Right ventricle myocardium inferior (tissue), 1 donor: ENCODE data around the gene BAIAP3. TPM values are rescaled to one million over a fixed set of nuclear protein-coding genes. Genes with fewer than 3 reads are reported as not detected.
"Not testable (repeated sequence)": the region's sequence is repeated elsewhere in the genome, so short reads cannot be mapped to it uniquely, and the experiment has no call there.

Experiments used
- ATAC-seq: fragments of 200-7000 bp; cut with Tn5 transposase; one replicate; pipeline ENCODE4 v1.9.1; 2020; ENCODE audit warnings: mild to moderate bottlenecking, moderate library complexity
- DNase-seq: peaks from one replicate; pipeline ENCODE4 v3.0.0; 2021; ENCODE audit errors: missing footprints
- intact Hi-C: fragments of 100-400 bp; cut with DNase I; formaldehyde crosslinking; loops from one replicate; pipeline ENCODE4 v1.11.0; 2022
- total RNA-seq: library from RNA; stranded (reverse); fragmentation: NEBNext Ultra II Directional; extraction: Animal tissue kit (Norgen Biotek cat#: 25700); gene quantifications from one replicate; pipeline ENCODE4 v1.2.1, GENCODE V29; 2021
- donor health status: DM: no; HTN: yes; CAD: no; lungs with severe emphysema.

BAIAP3 gene
- total RNA-seq, 1 donor from 2014 or later = 1.9 TPM

DNA sequence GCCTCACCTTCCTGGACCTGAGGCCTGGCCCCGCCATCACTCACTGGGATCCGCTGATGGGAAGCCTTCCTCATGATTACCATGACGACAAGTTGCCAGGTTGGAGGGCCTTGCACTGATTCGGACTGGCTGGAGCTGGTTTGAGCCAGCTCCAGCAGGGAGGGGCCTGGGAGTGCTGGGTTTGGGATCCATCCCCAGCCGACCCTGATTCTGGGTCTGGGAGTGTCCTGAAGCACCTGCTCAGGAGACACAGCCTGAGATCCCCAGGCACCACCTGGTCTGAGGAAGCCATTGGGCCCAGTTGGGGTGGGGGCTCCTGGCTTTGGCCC lies 5.9 kb upstream of the BAIAP3 start:
- DNase-seq (no peak), ATAC-seq (no peak)
- intact Hi-C loops = no loop called here

DNA sequence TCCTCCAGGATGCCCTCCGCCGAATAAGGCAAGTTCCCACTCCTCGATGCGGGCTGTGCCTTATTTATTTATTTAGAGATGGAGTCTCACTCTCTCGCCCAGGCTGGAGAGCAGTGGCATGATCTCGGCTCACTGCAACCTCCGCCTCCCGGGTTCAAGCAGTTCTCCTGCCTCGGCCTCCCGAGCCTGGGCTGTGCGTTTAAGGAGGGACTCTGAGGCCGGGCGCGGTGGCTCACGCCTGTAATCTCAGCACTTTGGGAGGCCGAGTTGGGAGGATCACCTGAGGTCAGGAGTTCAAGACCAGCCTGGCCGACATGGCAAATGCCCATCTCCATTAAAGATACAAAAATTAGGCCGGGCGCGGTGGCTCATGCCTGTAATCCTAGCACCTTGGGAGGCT lies 5.3 kb upstream of the BAIAP3 start:
- intact Hi-C loops, DNase-seq, ATAC-seq: not testable (repeated sequence)

DNA sequence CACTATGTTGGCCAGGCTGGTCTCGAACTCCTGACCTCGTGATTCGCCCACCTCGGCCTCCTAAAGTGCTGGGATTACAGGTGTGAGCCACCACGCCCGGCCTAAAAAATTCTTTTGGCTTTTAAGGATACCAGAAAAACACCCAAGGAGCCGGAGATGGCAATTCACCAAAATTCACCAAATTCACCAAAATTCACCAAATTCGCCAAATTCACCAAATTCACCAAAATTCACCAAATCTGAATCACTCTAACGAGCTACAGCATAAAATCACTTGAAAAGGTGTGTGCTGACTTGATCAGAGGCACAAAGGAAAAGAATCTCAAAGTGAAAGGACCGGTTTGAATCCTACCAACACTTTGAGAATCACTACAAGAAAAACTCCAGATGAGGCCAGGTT lies 4.5 kb upstream of the BAIAP3 start:
- intact Hi-C loops, ATAC-seq: not testable (repeated sequence)

DNA sequence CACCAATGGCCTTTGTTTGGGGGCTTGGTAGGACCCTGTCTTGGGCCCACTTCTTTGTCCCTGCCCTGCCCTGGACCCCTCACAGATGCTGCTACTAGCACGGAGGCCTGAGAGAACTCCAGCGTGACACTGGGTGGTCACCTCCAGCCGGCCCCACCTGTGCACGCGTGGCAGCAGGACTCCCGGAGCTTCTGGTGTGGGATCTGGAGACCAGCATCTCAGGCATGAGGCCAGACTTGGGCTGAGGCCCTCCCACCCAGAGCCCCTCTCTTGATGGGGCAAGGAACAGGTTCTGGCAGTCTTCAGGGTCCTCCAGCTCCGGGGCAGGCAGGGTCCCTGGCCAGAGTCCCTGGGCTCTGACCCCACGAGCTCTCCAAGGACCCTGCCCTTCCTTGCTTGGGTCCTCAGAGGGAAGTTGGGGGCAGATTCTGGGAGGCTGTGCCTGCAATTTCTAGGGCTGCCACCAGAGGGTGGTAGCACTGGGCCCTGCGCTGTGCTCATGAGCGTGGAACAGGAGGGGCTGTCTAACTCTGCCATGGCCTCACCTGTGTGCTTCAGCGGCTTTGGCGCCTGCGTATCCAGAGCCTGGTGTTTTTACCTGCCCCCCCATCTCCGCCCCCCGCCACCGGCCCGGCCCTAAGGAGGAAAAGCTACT lies 3.1 kb upstream of the BAIAP3 start:
- intact Hi-C loops = no loop called here
- DNase-seq = no peak
- ATAC-seq = no peak

More for the DNA sequence above, 4.5 kb upstream of the BAIAP3 start:
- DNase-seq = not testable (repeated sequence)

DNA sequence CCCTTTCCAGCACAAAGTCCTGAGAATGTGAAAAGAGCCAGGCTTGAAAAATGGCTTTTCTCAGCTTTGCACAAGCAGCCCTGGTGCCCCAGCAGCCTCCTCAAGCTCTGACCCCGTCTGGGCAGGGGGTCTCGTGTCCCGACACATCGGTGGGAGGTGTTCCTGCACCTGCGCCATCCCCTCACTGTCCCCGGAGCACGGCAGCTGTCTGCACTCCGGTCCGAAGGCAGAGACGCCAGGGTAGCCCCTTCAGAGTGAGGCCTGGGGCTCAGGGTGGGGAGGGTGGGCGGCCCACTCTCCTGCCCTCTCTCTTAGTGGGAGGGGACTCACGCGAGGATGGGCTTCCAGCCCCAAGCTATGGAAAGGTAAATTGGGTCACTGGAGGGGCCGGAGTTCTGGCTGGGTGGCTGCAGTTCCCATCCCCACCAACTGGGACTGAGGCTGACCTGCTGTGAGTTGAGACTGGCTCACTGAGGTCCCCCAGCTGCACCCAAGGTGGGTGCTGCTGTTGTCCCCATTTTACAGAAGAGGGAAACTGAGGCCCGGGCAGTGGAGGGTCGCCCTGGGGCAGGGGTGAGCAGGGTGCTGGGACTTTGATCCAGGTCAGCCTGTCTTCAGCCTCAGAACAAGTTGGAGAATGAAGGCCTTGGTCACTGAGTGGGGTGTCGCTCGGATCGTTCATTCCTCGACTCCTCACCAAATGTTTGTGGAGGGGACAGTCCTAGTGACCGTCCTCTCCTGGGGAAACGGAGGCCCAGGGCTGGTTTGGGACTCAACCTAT lies 2.3 kb upstream of the BAIAP3 start:
- intact Hi-C loops = no loop called here
- DNase-seq (no peak), ATAC-seq (no peak)

DNA sequence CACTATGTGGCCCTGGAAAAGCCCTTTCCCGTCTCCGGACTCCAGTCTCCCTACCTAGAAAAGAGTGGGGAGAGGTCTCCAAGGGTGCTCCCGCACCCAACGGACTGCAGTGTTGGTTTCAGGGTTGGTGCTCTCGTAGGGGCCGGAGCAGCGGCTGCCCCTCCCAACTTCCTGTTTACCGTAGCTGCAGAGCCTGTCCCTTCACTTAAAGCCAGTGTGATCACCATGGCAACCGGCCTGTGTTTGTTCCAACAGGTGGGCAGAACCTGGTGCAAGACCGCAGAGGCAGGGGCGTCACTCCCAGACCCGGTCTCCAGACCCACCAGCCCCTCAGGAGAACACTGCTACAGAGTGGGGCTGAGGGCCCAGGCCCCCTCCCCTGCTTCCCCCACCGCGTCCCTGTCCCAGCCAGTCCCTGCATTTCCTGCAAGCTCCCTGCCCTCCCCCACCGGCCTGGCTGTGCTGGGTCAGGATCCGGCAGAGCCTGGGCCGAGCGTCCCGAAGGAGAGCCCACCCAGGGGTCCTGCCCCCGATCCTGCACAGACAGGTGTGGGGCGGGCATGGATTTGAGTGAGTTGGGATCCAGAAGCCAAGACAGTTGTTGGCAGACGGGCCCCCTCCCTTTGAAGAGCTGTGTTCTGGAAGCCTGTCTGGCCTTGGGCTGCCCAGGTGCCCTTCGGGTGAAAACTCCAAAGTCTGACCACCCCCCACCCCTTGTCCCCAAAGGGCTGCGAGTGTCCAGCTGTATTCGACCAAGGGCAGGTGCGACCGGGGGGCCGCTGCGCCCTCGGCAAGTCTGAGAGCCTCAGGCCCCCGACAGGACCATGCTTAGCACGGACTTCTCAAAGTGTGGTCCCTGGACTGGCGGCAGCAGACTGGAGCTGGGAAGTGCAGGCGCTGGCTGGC lies 1.5 kb upstream of the BAIAP3 start:
- intact Hi-C loops = no loop called here
- ATAC-seq (no peak), DNase-seq (peak; percentile 89)

DNA sequence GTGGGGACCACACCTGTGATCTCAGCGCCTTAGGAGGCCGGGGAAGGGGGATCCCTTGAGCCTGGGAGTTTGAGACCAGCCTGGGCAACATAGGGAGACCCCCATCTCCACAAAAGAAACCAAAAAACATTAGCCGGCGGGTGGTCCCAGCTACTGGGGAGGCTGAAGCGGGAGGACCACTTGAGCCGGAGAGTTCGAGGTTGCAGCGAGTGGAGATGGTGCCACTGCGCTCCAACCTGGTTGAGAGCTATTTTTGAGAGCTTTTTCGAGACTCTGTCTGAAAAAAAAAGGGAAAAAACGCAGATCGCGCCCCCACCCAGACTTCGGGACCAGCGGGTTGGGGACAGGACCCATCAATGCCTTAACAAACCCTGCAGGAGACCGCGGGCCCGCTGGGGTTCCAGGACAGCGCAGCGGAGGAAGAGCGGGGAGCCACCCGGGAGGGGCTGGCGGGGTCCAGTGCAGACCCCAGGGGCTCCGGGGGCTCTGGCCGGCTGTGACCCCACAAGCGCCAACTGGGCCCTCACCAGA lies 762 bp upstream of the BAIAP3 start:
- DNase-seq (no peak), ATAC-seq (no peak)
- intact Hi-C loops = no loop called here

DNA sequence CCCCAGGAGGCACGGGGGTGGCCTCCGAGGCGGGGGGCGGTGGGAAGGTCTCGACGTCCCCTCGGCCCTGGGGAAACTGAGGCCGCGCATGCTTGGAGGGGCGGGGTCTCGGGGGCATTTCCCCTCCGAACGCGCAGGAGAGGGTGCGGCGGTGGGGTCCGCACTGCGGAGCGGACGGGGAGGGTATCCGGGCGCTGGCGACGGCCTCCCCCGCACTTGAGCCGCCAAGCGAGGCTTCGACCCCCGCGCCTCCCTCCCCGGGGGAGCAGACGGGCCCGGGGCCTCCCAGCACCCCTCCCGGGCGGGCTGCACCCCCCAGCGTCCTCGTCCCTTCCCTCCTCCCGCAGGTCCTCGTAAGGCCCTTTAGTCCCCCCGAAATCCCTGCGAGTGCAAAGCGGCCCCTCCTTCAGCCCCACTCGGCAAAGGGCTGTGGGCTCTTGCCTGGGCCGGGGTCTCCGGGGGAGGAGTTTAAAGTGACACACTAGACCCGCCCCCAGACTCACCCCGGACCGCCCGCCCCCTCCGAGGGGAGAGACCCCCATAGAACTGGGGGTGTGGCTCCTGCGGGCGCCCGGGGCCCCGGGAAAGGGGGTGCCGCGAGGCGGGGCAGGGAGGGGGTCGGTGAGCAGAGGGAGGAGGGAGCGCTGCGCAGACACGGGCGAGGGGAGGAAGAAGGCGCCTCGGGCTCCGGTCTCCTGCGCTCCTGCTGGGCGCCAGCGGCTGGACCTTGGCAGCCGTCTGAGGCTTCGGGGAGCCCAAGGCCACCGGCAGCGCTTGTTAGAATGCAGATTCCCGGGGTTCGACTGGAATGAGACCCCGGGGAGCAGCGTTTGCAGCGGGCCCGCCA lies 632 bp downstream of the BAIAP3 start:
- no peak for DNase-seq
- intact Hi-C loops = no loop called here
- ATAC-seq = no peak

DNA sequence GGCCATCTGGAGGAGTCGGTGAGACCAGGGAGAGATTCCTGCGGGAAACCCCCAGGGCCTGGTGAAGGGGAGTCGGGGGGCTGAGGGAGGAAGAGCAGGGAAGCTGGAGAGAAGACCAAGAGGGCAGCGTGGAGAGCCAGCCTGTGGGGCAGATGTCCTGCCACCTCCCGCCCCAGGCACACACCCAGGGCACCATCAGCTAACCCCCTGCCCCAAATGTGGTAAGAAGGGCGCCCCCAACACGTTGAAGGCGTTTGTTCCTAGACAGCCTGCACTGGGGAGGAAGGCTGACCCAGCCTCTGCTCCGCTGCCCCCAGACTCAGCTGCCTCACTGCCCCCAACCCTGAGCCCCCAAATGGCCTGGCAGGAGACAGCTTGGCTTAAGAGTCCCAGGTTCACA lies 1.3 kb downstream of the BAIAP3 start:
- DNase-seq = no peak
- intact Hi-C loops = no loop called here

DNA sequence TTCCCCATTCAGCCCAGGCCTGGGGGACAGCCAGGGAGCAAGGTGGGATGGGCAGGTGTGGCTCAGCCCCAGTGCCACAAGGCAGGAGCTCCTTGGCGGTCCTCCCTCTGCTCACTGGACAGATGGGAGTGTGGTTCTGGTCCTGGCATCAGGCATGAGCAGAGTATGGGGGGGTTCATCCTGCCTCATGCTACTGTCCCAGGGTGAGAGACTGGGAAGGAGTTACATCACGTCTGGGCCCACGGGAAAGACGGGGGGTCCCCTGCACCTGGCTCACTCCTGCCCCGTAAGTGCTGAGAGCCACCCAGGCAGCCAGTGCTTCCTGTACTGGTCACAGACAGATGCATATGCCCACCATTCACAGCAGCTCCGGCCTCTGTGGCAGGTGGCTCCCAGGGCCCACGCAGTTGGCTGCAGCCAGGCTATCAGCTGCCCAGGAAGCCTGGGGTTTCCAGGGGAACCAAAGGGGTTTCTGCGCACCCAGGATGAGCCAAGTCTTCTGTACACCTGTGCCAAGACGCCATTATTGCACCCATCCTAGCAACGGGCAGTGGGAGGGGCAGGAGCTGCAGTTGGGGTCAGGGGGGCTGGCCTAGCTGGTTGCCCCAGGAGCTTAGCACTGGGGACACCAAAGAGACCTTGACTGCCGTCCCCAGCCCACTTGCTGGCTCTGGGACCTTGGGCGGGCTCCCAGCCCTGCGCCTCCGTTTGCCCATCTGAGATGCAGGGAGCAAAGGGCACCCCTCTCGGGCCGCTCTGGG lies 1.9 kb downstream of the BAIAP3 start:
- intact Hi-C loops = no loop called here
- ATAC-seq (no peak), DNase-seq (no peak)

More for the DNA sequence above, 1.3 kb downstream of the BAIAP3 start:
- ATAC-seq = no peak

DNA sequence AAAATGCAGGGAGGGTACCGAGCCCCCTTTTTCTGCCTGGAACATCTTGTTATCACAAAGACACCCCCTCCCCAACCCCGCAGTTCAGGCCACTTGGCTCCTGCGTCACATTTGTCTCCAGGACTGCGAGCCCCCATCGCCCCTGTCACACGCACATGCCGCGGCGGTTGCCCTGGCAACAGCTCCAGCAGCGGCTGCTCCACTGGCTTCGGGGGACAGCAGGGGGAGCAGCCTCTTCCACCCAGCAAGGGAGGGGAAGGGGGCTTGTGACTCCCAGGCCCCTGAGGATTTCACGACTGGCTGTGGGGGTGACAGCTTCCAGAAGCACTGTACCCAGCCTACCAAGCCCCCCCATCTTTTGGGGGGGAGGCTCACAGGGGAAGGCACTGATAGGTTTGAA lies 2.6 kb downstream of the BAIAP3 start:
- intact Hi-C loops = no loop called here
- no peak for DNase-seq
- ATAC-seq = no peak

DNA sequence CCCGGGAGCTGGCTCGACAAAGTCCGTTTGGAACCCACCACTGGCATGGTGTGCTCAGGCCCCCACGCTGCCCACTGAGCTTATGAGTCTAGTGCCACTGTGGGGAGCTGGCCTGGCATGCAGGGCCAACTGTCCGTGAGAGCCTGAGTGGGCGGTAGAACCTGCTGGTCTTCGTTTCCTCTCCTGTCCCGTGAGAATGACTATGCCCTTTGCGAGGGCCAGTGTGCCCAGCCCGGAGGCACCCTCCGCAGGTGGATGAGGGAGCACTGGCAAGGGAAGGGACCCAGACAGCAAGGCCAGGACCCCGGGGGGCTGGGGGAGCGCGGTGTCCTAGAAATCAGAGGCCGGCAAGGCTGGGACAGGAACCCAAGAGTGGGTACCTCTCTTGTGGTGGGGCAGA lies 3.2 kb downstream of the BAIAP3 start:
- intact Hi-C loops = no loop called here
- ATAC-seq = no peak
- DNase-seq = no peak

DNA sequence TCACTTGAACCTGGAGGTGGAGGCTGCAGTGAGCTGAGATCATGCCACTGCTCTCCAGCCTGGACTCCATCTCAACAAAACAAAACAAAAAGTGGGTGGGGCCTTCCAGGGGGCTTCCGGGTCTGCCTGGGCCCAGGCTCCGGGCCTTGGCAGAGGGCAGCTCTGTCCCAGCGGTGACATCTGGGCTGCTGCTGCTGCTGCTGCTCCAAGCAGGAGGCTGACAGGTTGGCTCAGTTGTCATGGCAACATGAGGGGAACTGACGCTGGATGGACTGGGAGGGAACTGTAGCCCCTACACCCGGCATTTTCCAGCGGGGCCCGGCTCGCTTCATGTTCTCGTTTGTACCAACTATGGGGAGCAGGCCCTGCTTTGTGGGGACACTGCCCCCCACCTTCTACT lies 4.0 kb downstream of the BAIAP3 start:
- intact Hi-C loops = no loop called here
- DNase-seq = no peak
- no peak for ATAC-seq

DNA sequence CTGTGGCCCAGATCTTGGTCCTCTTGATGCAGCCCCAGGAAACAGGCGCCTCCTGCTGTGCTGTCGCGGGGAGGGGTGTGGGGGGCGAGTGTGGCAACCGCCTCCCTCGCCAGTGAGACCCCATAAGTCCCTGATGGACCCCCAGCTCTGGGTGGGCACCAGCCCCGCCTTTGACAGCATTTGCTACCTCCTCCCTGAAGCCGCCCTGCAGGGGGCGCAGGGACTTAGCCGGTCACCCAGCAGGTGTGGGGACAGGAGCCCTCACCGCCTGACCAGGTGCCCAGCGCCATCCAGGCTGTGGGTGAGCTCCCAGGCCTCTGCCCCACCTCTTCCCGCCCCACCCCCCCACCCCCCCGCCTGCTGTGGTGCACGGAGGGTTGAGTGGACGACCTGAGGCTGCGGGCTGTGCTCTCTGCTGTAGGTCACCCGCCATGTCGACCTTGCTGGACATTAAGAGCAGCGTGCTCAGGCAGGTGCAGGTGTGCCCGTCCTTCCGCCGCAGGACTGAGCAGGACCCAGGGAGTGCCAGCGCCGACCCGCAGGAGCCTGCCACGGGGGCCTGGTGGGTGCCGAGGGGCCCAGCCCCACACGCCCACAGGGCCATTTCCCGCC lies 4.8 kb downstream of the BAIAP3 start:
- DNase-seq (no peak), ATAC-seq (no peak)
- intact Hi-C loops = no loop called here

DNA sequence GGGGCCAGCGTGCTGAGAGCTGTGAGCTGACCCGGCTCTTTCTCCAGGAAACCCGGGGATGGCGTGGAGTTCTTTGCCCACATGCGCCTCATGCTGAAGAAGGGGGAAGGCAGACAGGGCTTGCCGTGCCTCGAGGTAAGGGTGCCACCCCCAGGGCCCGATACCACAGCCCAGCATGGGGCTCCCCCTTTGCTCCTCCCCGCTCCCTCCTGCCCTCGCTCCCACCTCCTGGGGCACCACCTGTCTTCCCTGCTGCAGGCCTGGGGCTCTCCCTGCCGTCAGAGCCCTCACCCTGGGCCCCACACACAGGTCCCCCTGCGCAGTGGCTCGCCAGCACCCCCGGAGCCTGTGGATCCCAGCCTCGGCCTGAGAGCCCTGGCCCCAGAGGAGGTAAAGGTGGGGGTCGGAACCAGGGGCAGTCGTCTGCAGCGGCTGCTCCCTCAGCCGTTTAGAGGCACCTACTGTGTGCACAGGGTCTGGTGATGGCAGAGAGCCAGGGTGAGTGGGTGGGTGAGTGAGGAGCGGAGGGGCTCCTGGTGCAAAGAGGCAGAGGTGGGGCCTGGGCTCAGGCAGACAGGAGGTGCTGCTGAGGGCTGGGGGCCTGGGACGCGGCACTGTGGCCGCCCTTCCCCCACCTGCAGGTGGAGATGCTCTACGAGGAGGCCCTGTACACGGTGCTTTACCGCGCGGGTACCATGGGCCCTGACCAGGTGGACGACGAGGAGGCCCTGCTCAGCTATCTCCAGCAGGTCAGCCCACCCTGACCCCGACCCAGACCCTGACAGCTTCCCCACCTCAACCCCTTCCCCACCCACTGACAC lies 5.6 kb downstream of the BAIAP3 start:
- DNase-seq = no peak
- intact Hi-C loops = no loop called here
- no peak for ATAC-seq

DNA sequence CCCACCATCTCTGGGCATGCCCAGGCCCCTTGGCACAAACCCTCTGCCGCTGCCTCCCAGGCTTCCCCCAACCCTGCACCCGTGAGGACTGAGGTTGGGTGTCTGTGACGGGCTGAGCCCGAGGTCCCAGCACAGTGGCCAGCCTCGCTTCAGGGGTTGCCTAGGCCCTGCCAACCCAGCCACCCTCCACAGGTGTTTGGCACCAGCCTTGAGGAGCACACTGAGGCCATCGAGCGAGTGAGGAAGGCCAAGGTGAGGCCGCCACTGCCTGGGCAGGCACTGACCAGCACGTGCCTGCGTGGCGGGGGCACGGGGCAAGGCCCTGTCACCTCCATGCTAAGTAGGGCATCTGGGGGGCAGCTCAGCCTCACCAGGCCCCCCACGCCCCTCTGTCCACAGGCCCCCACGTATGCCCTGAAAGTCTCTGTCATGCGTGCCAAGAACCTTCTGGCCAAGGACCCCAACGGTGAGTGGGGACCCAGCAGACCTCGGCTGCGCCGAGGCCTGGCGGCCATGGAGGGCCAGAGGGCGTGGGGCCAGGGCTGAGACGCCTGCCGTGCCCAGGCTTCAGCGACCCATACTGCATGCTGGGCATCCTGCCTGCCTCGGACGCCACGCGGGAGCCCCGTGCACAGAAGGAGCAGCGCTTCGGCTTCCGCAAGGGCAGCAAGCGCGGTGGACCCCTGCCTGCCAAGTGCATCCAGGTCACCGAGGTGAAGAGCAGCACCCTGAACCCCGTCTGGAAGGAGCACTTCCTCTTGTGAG lies 7.5 kb downstream of the BAIAP3 start:
- ATAC-seq = no peak
- DNase-seq = no peak
- intact Hi-C loops = no loop called here
